Measurements from ENCODE around the gene CARF. TPM values are rescaled to one million over a fixed set of nuclear protein-coding genes. Genes with fewer than 3 reads are reported as not detected.

The CARF gene
- total and polyA plus RNA-seq, 4 donors = 0.98 to 4.3 (median 2.9) TPM

- Histone ChIP-seq H3K36me3 (ENCODE audit: control insufficient read depth in 4 of 4, insufficient read depth in 3 of 4, low read depth in 1 of 4, low read length in 3 of 4) (peaks cover 0 to 11% (median 1%) of the 10 kb centered on the region in 4 donors), H3K4me1 (ENCODE audit: control insufficient read depth in 4 of 4, insufficient read depth in 4 of 4, low read length in 3 of 4) (peaks cover 0 to 5% (median 0%) of the 10 kb centered on the region in 4 donors), H3K27me3 (ENCODE audit: control insufficient read depth in 4 of 4, insufficient read depth in 4 of 4, low read length in 3 of 4) (no peaks in the 10 kb centered on the region), H3K4me3 (ENCODE audit: low read depth in 1 of 3, low read length in 3 of 3) (no peak overlapping the region), H3K27ac (ENCODE audit: low read depth in 1 of 2, low read length in 2 of 2) (no peak overlapping the region), H3K9me3 (ENCODE audit: control insufficient read depth in 4 of 4, low read length in 3 of 4) (no peaks in the 10 kb centered on the region), H3K9ac (ENCODE audit: low read depth in 1 of 2, low read length in 2 of 2) (no peak overlapping the region)
- WGBS = 75% methylated on average over 3 of the region's 3 CpGs
- DNase-seq (ENCODE audit: low spot score) = no peak
- TF ChIP-seq HNF4G (IDR thresholded peaks at IDR 0.05) (no peak), GABPA (IDR thresholded peaks at IDR 0.05 in 1 of 2, conservative IDR thresholded peaks at IDR 0.05 in 1 of 2) (no peak), JUND (IDR thresholded peaks at IDR 0.05) (no peak), NR2F2 (IDR thresholded peaks at IDR 0.05) (peak; percentile 43), EGR1 (IDR thresholded peaks at IDR 0.05; ENCODE audit: low read depth in 2 of 2) (no peak), FOXA1 (IDR thresholded peaks at IDR 0.05) (no peak), HNF4A (conservative IDR thresholded peaks at IDR 0.05) (peak; percentile 9 to 32), RXRA (IDR thresholded peaks at IDR 0.05) (peak in 1 of 2 donors; percentile 22), YY1 (IDR thresholded peaks at IDR 0.05) (no peak)
- TF ChIP-seq, protein P1, sequence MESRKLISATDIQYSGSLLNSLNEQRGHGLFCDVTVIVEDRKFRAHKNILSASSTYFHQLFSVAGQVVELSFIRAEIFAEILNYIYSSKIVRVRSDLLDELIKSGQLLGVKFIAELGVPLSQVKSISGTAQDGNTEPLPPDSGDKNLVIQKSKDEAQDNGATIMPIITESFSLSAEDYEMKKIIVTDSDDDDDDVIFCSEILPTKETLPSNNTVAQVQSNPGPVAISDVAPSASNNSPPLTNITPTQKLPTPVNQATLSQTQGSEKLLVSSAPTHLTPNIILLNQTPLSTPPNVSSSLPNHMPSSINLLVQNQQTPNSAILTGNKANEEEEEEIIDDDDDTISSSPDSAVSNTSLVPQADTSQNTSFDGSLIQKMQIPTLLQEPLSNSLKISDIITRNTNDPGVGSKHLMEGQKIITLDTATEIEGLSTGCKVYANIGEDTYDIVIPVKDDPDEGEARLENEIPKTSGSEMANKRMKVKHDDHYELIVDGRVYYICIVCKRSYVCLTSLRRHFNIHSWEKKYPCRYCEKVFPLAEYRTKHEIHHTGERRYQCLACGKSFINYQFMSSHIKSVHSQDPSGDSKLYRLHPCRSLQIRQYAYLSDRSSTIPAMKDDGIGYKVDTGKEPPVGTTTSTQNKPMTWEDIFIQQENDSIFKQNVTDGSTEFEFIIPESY (IDR thresholded peaks at IDR 0.05) = no peak
- TF ChIP-seq, protein P2, sequence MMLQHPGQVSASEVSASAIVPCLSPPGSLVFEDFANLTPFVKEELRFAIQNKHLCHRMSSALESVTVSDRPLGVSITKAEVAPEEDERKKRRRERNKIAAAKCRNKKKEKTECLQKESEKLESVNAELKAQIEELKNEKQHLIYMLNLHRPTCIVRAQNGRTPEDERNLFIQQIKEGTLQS (IDR thresholded peaks at IDR 0.05) = peak; percentile 22
These were observed 70.9 kb downstream of the CARF start for GRCh38 chr2:202982779-202983491.

- WGBS = 100% methylated on average over 1 of the region's 1 CpG
- no peak for TF ChIP-seq MAX (IDR thresholded peaks at IDR 0.05)
- no peak for TF ChIP-seq REST (IDR thresholded peaks at IDR 0.05)
- TF ChIP-seq, protein P2 (IDR thresholded peaks at IDR 0.05) = no peak
- TF ChIP-seq NR2F2 (IDR thresholded peaks at IDR 0.05) = no peak
These were observed 77.7 kb downstream of the CARF start for GRCh38 chr2:202989749-202990148.

More at GRCh38 chr2:202989749-202990148, 77.7 kb downstream of the CARF start:
- Histone ChIP-seq H3K4me3 (ENCODE audit: low read depth in 1 of 3, low read length in 3 of 3) (no peak overlapping the region), H3K4me1 (ENCODE audit: control insufficient read depth in 4 of 4, insufficient read depth in 4 of 4, low read length in 3 of 4) (no peaks in the 10 kb centered on the region), H3K27me3 (ENCODE audit: control insufficient read depth in 4 of 4, insufficient read depth in 4 of 4, low read length in 3 of 4) (no peaks in the 10 kb centered on the region), H3K9ac (ENCODE audit: low read depth in 1 of 2, low read length in 2 of 2) (no peak overlapping the region), H3K9me3 (ENCODE audit: control insufficient read depth in 4 of 4, low read length in 3 of 4) (no peaks in the 10 kb centered on the region), H3K36me3 (ENCODE audit: control insufficient read depth in 4 of 4, insufficient read depth in 3 of 4, low read depth in 1 of 4, low read length in 3 of 4) (no peaks in the 10 kb centered on the region), H3K27ac (ENCODE audit: low read depth in 1 of 2, low read length in 2 of 2) (no peak overlapping the region)
- DNase-seq (ENCODE audit: low spot score) = no peak
